ENCODE measurements around the gene GRM8. TPM values are rescaled to one million over a fixed set of nuclear protein-coding genes. Genes with fewer than 3 reads are reported as not detected.

Gene GRM8
- total RNA-seq, 1 experiment from 2014 or later = 0.80 TPM

- TF ChIP-seq EZH2 (IDR thresholded peaks at IDR 0.05; ENCODE audit: borderline replicate concordance, low read depth, low read length, poor library complexity, severe bottlenecking) = no peak
- TF ChIP-seq, protein P1, sequence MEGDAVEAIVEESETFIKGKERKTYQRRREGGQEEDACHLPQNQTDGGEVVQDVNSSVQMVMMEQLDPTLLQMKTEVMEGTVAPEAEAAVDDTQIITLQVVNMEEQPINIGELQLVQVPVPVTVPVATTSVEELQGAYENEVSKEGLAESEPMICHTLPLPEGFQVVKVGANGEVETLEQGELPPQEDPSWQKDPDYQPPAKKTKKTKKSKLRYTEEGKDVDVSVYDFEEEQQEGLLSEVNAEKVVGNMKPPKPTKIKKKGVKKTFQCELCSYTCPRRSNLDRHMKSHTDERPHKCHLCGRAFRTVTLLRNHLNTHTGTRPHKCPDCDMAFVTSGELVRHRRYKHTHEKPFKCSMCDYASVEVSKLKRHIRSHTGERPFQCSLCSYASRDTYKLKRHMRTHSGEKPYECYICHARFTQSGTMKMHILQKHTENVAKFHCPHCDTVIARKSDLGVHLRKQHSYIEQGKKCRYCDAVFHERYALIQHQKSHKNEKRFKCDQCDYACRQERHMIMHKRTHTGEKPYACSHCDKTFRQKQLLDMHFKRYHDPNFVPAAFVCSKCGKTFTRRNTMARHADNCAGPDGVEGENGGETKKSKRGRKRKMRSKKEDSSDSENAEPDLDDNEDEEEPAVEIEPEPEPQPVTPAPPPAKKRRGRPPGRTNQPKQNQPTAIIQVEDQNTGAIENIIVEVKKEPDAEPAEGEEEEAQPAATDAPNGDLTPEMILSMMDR (conservative IDR thresholded peaks at IDR 0.05; ENCODE audit: low read depth, low read length) = no peak
- intact Hi-C loops (cut with micrococcal nuclease; ENCODE audit: unreplicated experiment) = no loop called here
- H3K4me1 ChIP-seq (ENCODE audit: insufficient read depth, low read length, poor library complexity, severe bottlenecking) = peaks cover 5% of the 10 kb centered on the region
- ChIA-PET CTCF (no interaction called here), POLR2A (ENCODE audit: low non-redundant PET) (no interaction called here)
- DNase-seq (ENCODE audit: low spot score) = no peak
- no peaks in the 10 kb centered on the region for H3K36me3 ChIP-seq (ENCODE audit: insufficient read depth, low read length, poor library complexity, severe bottlenecking)
- H3K9me3 ChIP-seq (ENCODE audit: low read depth, low read length, poor library complexity, severe bottlenecking) = no peaks in the 10 kb centered on the region
- BruUV-seq (replicated peaks) = no TSS peak
- no peak overlapping the region for H3K4me3 ChIP-seq (ENCODE audit: low read depth, low read length, poor library complexity, severe bottlenecking)
- H3K27ac ChIP-seq (ENCODE audit: low read depth, low read length, poor library complexity, severe bottlenecking) = no peak overlapping the region
- H3K27me3 ChIP-seq (replicated peaks; ENCODE audit: insufficient read depth, low read depth, low read length, poor library complexity) = no peaks in the 10 kb centered on the region
Measured at GRCh38 chr7:126489874-126490273, 762.9 kb downstream of the GRM8 start.

DNA sequence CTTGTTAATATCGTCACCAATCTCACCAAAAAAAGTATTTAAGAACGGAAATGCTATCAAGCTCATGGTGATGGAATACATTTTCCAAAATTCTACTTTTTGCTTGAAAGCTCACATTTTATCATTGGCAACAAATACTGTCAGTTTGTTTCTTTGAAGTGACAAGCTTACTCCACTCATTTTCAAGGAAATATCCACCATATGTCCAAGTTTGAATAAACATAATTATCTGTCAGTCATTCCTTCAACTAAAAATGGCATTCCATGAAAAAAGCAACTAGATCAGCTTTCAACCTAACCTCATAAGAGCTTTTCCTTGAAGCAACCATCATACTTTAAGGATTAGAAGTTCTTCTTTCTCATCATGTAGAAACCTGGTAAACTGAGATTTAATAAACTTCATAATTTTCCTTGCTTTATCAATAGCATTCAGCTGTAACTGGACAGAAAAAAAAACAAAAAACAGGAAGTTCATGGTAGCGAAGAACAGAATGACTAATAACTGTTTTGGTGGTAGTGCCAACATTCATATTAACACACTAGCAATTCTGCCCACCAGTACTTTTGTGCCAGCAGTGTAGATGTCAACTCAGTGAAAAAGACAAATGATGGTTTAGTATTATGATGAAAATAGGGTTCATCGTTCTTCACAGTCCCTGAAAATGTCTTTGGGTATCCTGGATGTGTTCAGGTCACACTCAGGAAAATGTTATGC is 764.9 kb downstream of the GRM8 start:
- H3K4me1 ChIP-seq (ENCODE audit: insufficient read depth, low read length, poor library complexity, severe bottlenecking) = peaks cover 17% of the 10 kb centered on the region
- no peaks in the 10 kb centered on the region for H3K9me3 ChIP-seq (ENCODE audit: low read depth, low read length, poor library complexity, severe bottlenecking)
- TF ChIP-seq, protein P1 (conservative IDR thresholded peaks at IDR 0.05; ENCODE audit: low read depth, low read length) = no peak
- TF ChIP-seq EZH2 (IDR thresholded peaks at IDR 0.05; ENCODE audit: borderline replicate concordance, low read depth, low read length, poor library complexity, severe bottlenecking) = no peak
- no peak for DNase-seq (ENCODE audit: low spot score)
- H3K27ac ChIP-seq (ENCODE audit: low read depth, low read length, poor library complexity, severe bottlenecking) = no peak overlapping the region
- H3K4me3 ChIP-seq (ENCODE audit: low read depth, low read length, poor library complexity, severe bottlenecking) = no peak overlapping the region
- intact Hi-C loops (cut with micrococcal nuclease; ENCODE audit: unreplicated experiment) = no loop called here
- ChIA-PET POLR2A (ENCODE audit: low non-redundant PET) (no interaction called here), CTCF (no interaction called here)
- BruUV-seq (replicated peaks) = no TSS peak
- no peaks in the 10 kb centered on the region for H3K36me3 ChIP-seq (ENCODE audit: insufficient read depth, low read length, poor library complexity, severe bottlenecking)
- no peaks in the 10 kb centered on the region for H3K27me3 ChIP-seq (replicated peaks; ENCODE audit: insufficient read depth, low read depth, low read length, poor library complexity)

DNA sequence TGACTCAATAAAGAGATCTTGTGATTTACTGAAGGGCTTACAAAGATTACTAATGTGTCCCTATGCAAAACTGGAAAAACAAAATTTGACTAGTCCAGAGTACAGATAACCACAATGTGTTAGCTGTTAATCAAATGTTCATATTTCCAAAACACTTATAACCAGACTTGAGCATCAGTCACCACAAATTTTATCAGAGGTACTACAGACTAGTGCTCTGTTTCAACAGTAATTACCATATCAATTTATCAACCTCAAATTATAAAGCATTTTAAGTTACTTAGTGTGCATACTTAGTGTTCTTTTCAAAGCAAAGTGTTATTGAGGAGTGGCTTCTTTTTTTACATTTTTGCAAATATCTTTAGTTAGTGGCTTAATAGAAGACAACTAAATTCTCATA is 765.9 kb downstream of the GRM8 start:
- TF ChIP-seq EZH2 (IDR thresholded peaks at IDR 0.05; ENCODE audit: borderline replicate concordance, low read depth, low read length, poor library complexity, severe bottlenecking) = no peak
- TF ChIP-seq, protein P1 (conservative IDR thresholded peaks at IDR 0.05; ENCODE audit: low read depth, low read length) = no peak
- peaks cover 17% of the 10 kb centered on the region for H3K4me1 ChIP-seq (ENCODE audit: insufficient read depth, low read length, poor library complexity, severe bottlenecking)
- no peaks in the 10 kb centered on the region for H3K27me3 ChIP-seq (replicated peaks; ENCODE audit: insufficient read depth, low read depth, low read length, poor library complexity)
- no peak overlapping the region for H3K4me3 ChIP-seq (ENCODE audit: low read depth, low read length, poor library complexity, severe bottlenecking)
- no TSS peak for BruUV-seq (replicated peaks)
- peaks cover 1% of the 10 kb centered on the region for H3K9me3 ChIP-seq (ENCODE audit: low read depth, low read length, poor library complexity, severe bottlenecking)
- H3K36me3 ChIP-seq (ENCODE audit: insufficient read depth, low read length, poor library complexity, severe bottlenecking) = no peaks in the 10 kb centered on the region
- no peak for DNase-seq (ENCODE audit: low spot score)
- intact Hi-C loops (cut with micrococcal nuclease; ENCODE audit: unreplicated experiment) = no loop called here
- CTCF ChIA-PET = no interaction called here
- POLR2A ChIA-PET (ENCODE audit: low non-redundant PET) = no interaction called here
- no peak overlapping the region for H3K27ac ChIP-seq (ENCODE audit: low read depth, low read length, poor library complexity, severe bottlenecking)
